EH (cell line): Measurements from ENCODE around the gene PTPRJ.

Experiments
- DNase-seq: peaks from one replicate; pipeline ENCODE4 v3.0.0-alpha.2; 2015; ENCODE audit warnings: low read depth

PTPRJ gene

GRCh38 chr11:48094643-48095339 is 114.4 kb downstream of the PTPRJ start:
- no peak for DNase-seq

- DNase-seq, result peak; percentile 37
Measured at GRCh38 chr11:48095779-48096470, 115.6 kb downstream of the PTPRJ start.

- no peak for DNase-seq
Measured at GRCh38 chr11:48096588-48097525, 116.5 kb downstream of the PTPRJ start.

GRCh38 chr11:48098024-48098423 is 117.7 kb downstream of the PTPRJ start:
- DNase-seq, result no peak

DNA sequence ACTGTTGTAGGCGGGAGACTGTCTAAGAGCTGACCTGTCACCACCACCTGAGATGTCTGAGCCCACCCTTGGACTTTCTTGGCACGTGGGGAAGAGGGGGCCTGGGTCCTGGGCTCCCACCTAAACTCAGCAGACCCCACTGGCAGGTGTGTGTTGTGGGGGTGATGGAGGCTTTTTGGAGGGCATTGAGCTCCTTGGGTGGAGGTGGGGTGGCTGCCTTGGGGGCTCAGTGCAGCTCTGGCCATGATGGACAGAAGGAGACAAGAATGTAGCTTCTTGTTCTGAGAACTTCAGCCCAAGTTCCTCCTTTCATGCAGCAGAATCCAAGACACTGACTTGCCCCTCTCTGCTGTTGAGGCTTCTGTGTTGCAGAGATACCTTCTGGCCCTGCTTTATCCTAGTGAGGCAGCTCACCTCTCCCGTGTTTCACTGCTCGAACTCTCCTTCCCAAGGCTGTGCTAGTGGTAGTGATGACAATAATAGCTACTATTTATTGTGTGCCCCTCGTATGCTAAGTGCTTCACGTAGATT is 119.6 kb downstream of the PTPRJ start:
- no peak for DNase-seq

DNA sequence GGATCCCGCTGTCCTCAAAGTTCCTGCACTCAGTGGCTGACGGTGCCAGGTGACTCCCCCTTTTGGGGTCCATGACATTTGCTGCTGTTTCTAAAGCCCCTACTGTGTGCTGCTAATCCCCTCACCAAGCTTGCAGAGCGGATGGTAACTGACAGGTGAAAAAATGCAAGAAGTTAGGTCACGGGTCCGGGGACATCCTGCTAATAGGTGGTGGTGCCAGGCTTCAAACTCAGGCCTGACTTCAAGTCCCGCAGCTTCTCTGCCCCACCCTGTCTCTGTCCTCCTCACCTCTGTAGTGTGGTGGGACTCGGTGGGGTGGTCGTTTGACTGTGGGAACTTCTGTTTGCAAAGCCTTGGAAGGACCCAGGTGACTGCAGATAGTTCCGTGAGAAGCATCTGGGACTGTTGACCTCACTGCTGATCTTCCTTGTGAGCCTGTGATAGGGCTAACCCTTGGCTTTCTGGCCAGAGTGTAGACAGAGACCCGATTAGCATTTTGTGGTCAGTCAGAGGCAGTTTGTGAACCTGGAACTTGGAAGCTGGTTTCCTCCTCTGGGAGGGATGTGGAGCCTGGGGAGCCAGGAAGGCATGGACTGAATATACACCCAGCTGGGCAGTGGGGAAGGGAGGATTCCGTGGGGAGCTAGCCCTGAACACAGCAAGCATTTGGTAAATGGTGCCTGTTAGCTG is 120.8 kb downstream of the PTPRJ start:
- no peak for DNase-seq

DNA sequence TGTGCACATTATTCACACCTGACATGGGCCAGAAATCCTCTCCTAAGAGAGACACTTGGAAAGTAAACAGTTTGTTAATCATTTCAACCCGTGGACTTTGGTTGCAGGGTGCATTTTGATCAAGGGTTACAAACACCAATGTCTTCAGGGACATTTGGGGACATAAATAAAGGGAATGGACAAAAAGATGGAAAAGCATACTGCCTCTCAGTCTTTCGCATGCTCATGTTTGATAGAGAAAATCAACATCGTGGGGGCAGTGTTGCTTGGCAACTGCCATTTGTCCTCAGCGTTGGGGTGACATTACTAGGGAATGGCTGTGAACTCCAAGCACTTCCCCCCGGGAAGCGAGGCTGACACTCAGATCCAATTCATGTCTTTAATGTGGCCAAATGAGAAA is 121.6 kb downstream of the PTPRJ start:
- no peak for DNase-seq

DNA sequence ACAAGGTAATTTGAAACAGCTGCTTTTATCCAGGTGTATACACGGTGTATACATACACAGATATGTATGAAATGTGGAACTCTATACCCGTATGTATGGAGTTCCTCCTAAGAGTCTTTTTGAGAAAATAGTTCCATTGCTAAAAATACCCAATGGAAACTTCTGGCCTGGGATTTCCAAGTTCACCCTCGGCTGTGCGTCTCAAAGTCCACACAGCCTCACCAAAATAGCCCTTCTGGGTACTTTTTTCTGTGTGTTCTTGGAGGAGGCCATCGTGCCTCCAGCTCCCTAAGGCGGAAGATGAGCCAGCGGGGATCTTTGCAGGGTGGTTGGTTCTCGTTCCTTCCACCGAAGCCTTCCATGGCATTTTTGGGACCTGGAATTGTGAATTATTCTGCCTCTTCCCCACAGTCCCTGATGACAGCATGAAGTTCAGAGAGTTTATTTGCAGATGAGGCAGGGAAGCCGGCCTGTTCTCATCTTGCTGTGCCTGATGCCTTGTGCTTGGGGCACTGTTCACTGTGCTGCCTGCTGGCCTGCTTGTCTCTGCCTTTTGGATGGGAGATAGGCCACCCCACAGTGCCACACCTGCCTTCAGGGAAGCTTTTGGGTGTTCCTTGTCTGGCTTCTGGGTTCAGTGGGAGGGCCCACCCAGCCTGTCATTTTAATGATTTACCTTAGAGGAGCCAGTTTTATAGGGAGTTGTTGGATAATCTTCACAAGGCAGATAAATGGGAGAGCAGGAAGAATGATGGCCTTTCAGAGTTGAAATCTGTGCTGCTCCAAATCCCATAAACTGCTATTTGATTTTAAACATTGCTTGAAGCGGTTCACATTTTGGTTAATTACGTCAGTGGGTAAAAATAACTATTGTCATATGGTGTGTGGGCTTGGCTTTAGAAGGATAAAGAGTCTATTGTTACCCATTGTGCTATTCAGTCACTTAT is 123.5 kb downstream of the PTPRJ start:
- peak; percentile 68 for DNase-seq

GRCh38 chr11:48104568-48104924 is 124.2 kb downstream of the PTPRJ start:
- DNase-seq, result no peak

- no peak for DNase-seq
Measured at GRCh38 chr11:48105096-48105990, 125.0 kb downstream of the PTPRJ start.

DNA sequence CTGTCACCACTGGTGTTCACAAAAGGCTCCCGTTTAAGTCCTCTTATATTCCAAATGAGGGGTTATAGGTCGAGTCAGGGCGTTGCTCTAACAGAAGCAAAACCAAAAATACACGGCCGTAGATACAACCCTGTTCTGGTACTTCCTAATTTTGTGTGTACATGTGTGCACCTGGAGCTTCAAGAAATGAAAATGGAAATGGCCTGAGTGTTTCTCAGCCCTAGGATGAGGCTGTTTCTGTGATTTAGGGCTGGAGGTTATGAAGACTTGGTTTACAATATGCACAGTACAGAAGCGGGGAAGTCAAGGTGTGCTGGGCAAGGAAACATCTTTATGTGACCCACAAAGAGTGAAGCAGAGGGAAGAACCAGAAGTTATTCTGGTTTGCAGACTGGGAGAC is 125.8 kb downstream of the PTPRJ start:
- DNase-seq, result no peak

DNA sequence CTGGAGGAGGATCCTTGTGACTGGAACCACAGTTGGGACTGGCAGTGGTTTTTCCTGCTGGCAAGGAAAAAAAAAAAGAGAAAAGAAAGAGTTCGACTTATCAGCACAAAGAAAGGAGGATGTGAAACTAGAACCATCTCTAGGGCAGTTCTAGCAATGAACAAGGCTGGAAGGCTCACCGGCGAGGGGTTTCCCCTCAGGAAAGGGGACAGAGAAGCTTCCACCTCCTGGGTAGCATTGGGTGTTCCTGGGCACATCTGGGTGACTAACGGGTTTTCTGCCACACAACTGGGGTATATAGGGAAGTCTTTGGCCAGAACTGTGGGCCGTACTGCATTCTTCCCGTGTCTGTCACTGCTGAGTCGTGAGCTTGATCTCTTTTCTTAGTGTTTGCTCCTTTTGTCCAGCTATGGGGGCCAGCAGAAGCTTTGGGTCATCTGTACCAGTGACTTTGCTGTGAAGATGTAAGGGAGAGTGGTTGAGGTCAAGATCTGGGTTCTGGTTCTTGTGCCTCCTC is 126.9 kb downstream of the PTPRJ start:
- DNase-seq, result peak; percentile 80

DNA sequence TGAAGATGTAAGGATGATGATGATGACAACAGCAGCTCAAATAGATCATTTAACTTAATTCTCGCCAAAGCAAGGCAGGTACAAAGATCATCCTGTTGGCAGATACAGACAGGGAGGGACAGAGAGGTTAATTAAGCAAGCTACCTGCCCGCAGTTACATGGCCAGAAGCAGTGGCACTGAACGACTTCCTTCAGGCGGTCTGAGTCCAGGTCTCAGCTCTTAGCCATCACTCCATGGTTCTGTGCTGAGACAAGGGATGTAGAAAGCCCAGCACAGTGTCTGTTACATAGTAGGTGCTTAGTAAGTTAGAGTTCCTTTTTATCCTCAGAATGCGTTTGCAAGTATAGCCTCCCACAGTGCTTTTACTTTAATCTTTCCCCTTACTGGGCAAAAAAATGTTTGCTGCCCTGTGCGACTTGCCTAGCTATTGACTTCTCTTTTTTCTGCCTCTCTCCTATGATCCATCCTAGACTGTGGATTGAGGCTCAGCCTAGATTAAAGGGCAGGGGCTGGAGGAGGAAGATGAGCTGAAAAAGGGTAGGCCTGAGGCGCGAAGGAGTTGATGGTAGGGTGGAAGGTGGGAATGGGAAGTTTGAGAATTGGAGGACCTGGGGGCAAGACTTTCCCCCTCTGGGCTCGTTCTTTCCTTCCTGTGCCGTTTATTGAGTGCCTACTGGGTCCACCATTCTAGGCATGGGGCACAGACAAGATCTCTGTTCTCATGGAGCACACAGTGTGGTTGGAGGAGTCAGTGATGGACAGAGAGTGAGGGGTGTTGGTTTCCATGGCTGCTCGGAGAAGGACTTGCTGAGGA is 128.1 kb downstream of the PTPRJ start:
- no peak for DNase-seq

GRCh38 chr11:48109046-48109666 is 128.8 kb downstream of the PTPRJ start:
- peak; percentile 68 for DNase-seq

- DNase-seq, result no peak
Measured at GRCh38 chr11:48110509-48110766, 130.1 kb downstream of the PTPRJ start.

DNA sequence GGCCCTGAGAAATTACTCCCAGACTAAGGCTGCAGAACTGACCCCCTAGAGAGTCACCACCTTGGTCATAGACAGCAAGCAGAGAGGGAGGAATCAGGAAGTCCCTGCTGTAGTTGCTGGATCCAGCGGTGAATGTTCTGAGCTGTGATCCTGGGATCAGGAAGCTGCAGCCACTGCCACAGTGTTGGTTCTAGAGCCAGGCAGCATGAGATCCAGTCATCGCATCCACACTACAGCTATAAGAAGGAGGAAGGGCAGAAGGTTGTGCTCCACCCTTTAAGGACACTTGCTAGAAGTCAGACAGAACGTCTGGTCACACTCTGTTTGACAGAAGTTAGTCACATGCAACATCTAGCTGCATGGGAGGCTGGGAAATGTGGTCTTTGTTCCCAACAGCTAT is 131.5 kb downstream of the PTPRJ start:
- DNase-seq, result no peak

DNA sequence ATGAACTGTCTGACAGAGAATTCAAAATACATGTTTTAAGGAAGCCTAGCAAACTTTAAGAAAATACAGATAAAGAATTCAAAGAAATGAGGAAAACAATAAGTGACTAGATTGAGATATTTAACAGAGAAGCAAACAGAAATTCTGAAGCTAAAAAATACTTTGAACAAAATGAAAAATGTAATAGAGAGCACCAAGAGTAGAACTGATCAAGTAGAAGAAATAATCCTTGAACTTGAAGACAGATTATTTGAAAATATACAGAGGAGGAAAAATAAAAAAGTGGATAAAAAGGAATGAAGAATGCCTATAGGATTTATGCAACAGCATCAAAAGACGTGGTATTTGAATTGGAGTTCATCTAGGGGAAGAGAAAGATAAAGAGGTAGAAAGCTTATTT is 134.4 kb downstream of the PTPRJ start:
- DNase-seq, result no peak

DNA sequence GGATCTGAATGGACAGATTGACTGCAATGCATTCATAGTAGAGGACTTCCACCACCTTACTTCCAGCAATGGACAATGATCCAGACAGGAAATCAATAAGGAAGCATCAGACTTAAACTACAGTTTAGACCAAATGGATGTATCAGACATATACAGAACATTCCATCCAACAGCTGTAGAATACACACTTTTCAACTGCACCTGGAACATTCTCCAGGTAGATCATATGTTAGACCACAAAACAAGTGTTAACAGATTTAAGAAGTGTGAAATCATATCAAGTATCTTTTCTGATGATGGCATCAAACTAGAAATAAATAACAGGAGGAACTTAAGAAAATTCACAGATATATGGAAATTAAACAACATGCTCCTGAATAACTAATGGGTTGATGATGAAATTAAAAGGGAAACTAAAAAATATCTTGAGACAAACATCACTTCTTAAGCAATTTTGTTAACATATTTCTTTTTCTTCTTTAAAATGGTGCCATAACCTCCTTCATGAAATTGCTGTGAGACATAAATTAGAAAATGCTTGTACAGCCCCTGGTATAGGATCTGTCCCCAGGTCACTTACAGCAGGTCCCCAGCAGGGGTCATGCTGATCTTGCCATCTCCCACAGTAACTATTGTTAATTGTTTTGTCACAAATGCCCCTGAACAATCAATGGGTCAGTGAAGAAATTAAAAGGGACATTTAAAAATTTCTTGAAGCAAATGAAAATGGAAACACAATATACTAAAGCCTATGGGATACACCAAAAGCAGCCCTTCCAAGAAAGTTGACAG is 136.3 kb downstream of the PTPRJ start:
- DNase-seq, result peak; percentile 39
